K562 (cell line): Measurements from ENCODE around the gene PRKCB. TPM values are rescaled to one million over a fixed set of nuclear protein-coding genes. Genes with fewer than 3 reads are reported as not detected.

ENCODE experiments used
- ARID3A ChIP-seq: IDR thresholded peaks from 2 replicates; pipeline ENCODE4 v1.6.1; 2012; ENCODE audit warnings: low read depth, low read length, improper control_type of control experiment, borderline replicate concordance
- ATF7 ChIP-seq: fragments of 450-650 bp; IDR thresholded peaks from 2 replicates; pipeline ENCODE4 v1.7.1; 2014; ENCODE audit warnings: mild to moderate bottlenecking, moderate library complexity
- BCLAF1 ChIP-seq, 2 experiments: fragments of 450-650 bp in 1 of 2; IDR thresholded peaks; 2 replicates each; pipeline ENCODE4 v1.6.1; 2011 to 2017; ENCODE audit warnings: low read depth in 2 of 2, antibody characterized with exemption in 1 of 2, borderline replicate concordance in 1 of 2, low read length in 1 of 2, mild to moderate bottlenecking in 1 of 2, mixed read lengths in 1 of 2; ENCODE audit not compliant: control insufficient read depth in 1 of 2
- CREB3 ChIP-seq: fragments of 450-650 bp; conservative IDR thresholded peaks from 2 replicates; pipeline ENCODE4 v1.6.1; 2016; ENCODE audit warnings: missing genetic modification characterization, low read depth, mild to moderate bottlenecking, missing compliant biosample characterization, moderate library complexity
- EP300 ChIP-seq: IDR thresholded peaks from 2 replicates; pipeline ENCODE4 v1.6.1; 2012; ENCODE audit warnings: low read length, improper control_type of control experiment
- GATA2 ChIP-seq: sonication (generic); formaldehyde crosslinking; IDR thresholded peaks from 2 replicates; pipeline ENCODE4 v1.4.0; 2020; ENCODE audit warnings: mild to moderate bottlenecking, missing genetic modification reagents
- HINFP ChIP-seq: fragments of 450-650 bp; conservative IDR thresholded peaks from 2 replicates; pipeline ENCODE4 v1.6.1; 2016; ENCODE audit warnings: missing genetic modification characterization, low read depth, mild to moderate bottlenecking, control low read depth, missing compliant biosample characterization
- HOMEZ ChIP-seq: fragments of 250-450 bp; sonication (Bioruptor Pico); IDR thresholded peaks from 2 replicates; pipeline ENCODE4 v1.4.0; 2020; ENCODE audit warnings: mild to moderate bottlenecking, moderate library complexity
- LEF1 ChIP-seq: fragments of 450-650 bp; IDR thresholded peaks from 2 replicates; pipeline ENCODE4 v1.6.1; 2016; ENCODE audit warnings: mild to moderate bottlenecking
- MAFF ChIP-seq: IDR thresholded peaks from 2 replicates; pipeline ENCODE4 v1.6.1; 2012; ENCODE audit warnings: low read length, improper control_type of control experiment
- MAFK ChIP-seq: IDR thresholded peaks from 2 replicates; pipeline ENCODE4 v1.6.1; 2011; ENCODE audit warnings: low read length, improper control_type of control experiment
- MBD2 ChIP-seq: sonication (generic); IDR thresholded peaks from 2 replicates; pipeline ENCODE4 v1.6.1; 2016; ENCODE audit warnings: low read depth, borderline replicate concordance
- MTA1 ChIP-seq: fragments of 450-650 bp; IDR thresholded peaks from 2 replicates; pipeline ENCODE4 v1.6.1; 2017; ENCODE audit warnings: borderline replicate concordance
- NFE2 ChIP-seq: IDR thresholded peaks from 2 replicates; pipeline ENCODE4 v1.6.1; 2014; ENCODE audit warnings: antibody characterized with exemption, low read depth
- NFIC ChIP-seq: fragments of 450-650 bp; IDR thresholded peaks from 2 replicates; pipeline ENCODE4 v1.6.1; 2017; ENCODE audit warnings: mild to moderate bottlenecking, inconsistent platforms
- NR4A1 ChIP-seq, 2 experiments: fragments of 250-450 bp in 1 of 2; fragments of 450-650 bp in 1 of 2; sonication (Bioruptor Pico) in 1 of 2; IDR thresholded peaks; 2 replicates each; pipeline versions ENCODE4 v1.4.0 to v1.6.1; 2016 to 2020; ENCODE audit warnings: mild to moderate bottlenecking in 2 of 2, missing compliant biosample characterization in 1 of 2, missing genetic modification characterization in 1 of 2, moderate library complexity in 1 of 2
- POLR2AphosphoS5 ChIP-seq: IDR thresholded peaks from 2 replicates; pipeline ENCODE4 v1.6.1; 2011; ENCODE audit warnings: mild to moderate bottlenecking, low read depth, low read length, moderate library complexity; ENCODE audit not compliant: control insufficient read depth, insufficient read depth
- TRIM28 ChIP-seq: fragments of 450-650 bp; IDR thresholded peaks from 2 replicates; pipeline ENCODE4 v1.6.1; 2017
- polyA plus RNA-seq, 8 experiments: library from polyadenylated mRNA; depleted of rRNA in 4 of 8; stranded (reverse) in 5 of 8; unstranded in 3 of 8; fragments of >200 nt; fragmentation: Nextera tagmentation in 2 of 8; fragmentation: Illumina TruSeq in 1 of 8; extraction: Ambion mirVana in 2 of 8; extraction: Trizol in 1 of 8; gene quantifications; 2 replicates each; pipeline versions ENCODE4 v1.2.1 to v1.2.3, GENCODE V29; 2011 to 2014; ENCODE audit warnings: inconsistent platforms in 1 of 8, missing spikeins in 1 of 8
- total RNA-seq, 7 experiments: library from RNA; depleted of rRNA in 6 of 7; stranded (reverse); fragments of >200 nt in 6 of 7; fragmentation: Illumina TruSeq in 2 of 7; extraction: Trizol in 2 of 7; gene quantifications; 2 replicates each; pipeline versions ENCODE4 v1.2.1 to v1.2.3, GENCODE V29; 2011 to 2021; ENCODE audit warnings: low replicate concordance in 1 of 7

PRKCB gene
- total and polyA plus RNA-seq, 9 of the 15 experiments (the other 6 are each of a cell fraction or from before 2014, with no cell fraction given): 49.9 to 276 (median 148) TPM

- TF ChIP-seq MBD2: peak; percentile 76
- peak; percentile 99 for TF ChIP-seq EP300
- TF ChIP-seq POLR2AphosphoS5: peak; percentile 79; the same call in 1 of the 2 replicates
- peak; percentile 81; the same call in 1 of the 2 replicates for TF ChIP-seq ATF7
- peak; percentile 96 for TF ChIP-seq NFIC
- peak; percentile 28; the same call in 1 of the 2 replicates for TF ChIP-seq GATA2 (CRISPR knock-in tag)
- TF ChIP-seq BCLAF1 (IDR thresholded peaks at IDR 0.05; ENCODE audit: borderline replicate concordance in 1 of 2, control insufficient read depth in 1 of 2, low read depth in 2 of 2, low read length in 1 of 2): no peak
- TF ChIP-seq MTA1: peak; percentile 49; the same call in 1 of the 2 replicates
- peak; percentile 98 for TF ChIP-seq ARID3A
- peak; percentile 94 for TF ChIP-seq LEF1
- no peak for TF ChIP-seq HINFP (tag)
- TF ChIP-seq TRIM28: peak; percentile 60; the same call in 1 of the 2 replicates
- no peak for TF ChIP-seq HOMEZ
- no peak for TF ChIP-seq NR4A1 (CRISPR knock-in tag; IDR thresholded peaks at IDR 0.05)
- no peak; the same call in 1 of the 2 replicates for TF ChIP-seq NR4A1 (tag; IDR thresholded peaks at IDR 0.05)
- peak; percentile 95 for TF ChIP-seq MAFF
- TF ChIP-seq NFE2: peak; percentile 96
- TF ChIP-seq CREB3: 0 out of 2 replicates have a peak, but pooled peaks have one; percentile 56
- peak; percentile 94 for TF ChIP-seq MAFK
Observed at GRCh38 chr16:23821875-23822688, 13.7 kb upstream of the PRKCB start (continued).
